Neural cell (in vitro differentiated cells): ENCODE measurements around the gene AGT. TPM values are rescaled to one million over a fixed set of nuclear protein-coding genes. Genes with fewer than 3 reads are reported as not detected.

ENCODE experiments used
- H2AFZ ChIP-seq: fragments of 200-600, 300-800 bp; sonication (generic), shearing (Covaris generic); 2 replicates; pipeline ENCODE4 v1.6.0; 2014; ENCODE audit warnings: low read depth, mild to moderate bottlenecking, antibody characterized with exemption, low read length, moderate library complexity
- H3F3A ChIP-seq: fragments of 200-600 bp; shearing (Covaris generic); 2 replicates; pipeline ENCODE4 v1.6.1; 2016; ENCODE audit warnings: mild to moderate bottlenecking, moderate library complexity, mixed read lengths, antibody characterized with exemption, low read length; ENCODE audit not compliant: insufficient read depth, poor library complexity, severe bottlenecking
- H3K27ac ChIP-seq: fragments of 200-600, 300-800 bp; sonication (generic), shearing (Covaris generic); 2 replicates; pipeline ENCODE4 v1.5.1; 2014; ENCODE audit warnings: mild to moderate bottlenecking, low read length, moderate library complexity
- H3K27me3 ChIP-seq: fragments of 300-800, 200-600 bp; sonication (generic), shearing (Covaris generic); 2 replicates; pipeline ENCODE4 v1.6.0; 2014; ENCODE audit warnings: mild to moderate bottlenecking, low read depth, low read length, moderate library complexity; ENCODE audit not compliant: insufficient read depth
- H3K36me3 ChIP-seq: fragments of 300-800, 200-600 bp; sonication (generic), shearing (Covaris generic); 2 replicates; pipeline ENCODE4 v1.5.1; 2014; ENCODE audit warnings: mild to moderate bottlenecking, antibody characterized with exemption, low read length, moderate library complexity; ENCODE audit not compliant: insufficient read depth
- H3K4me2 ChIP-seq: fragments of 300-800, 200-600 bp; sonication (generic), shearing (Covaris generic); 2 replicates; pipeline ENCODE4 v1.6.0; 2014; ENCODE audit warnings: mild to moderate bottlenecking, low read length
- H3K4me3 ChIP-seq: fragments of 300-800, 200-600 bp; sonication (generic), shearing (Covaris generic); 2 replicates; pipeline ENCODE4 v1.5.1; 2014; ENCODE audit warnings: mild to moderate bottlenecking, low read length, moderate library complexity
- H3K79me2 ChIP-seq: fragments of 200-600 bp; shearing (Covaris generic); replicated peaks from 2 replicates; pipeline ENCODE4 v1.6.0; 2014; ENCODE audit warnings: mild to moderate bottlenecking, low read length, moderate library complexity; ENCODE audit not compliant: insufficient read depth
- H3K9ac ChIP-seq: fragments of 300-800, 200-600 bp; sonication (generic), shearing (Covaris generic); 2 replicates; pipeline ENCODE4 v1.6.1; 2016; ENCODE audit warnings: mild to moderate bottlenecking, low read length, mixed read lengths
- H3K9me2 ChIP-seq: fragments of 200-600 bp; shearing (Covaris generic); 2 replicates; pipeline ENCODE4 v1.6.1; 2016; ENCODE audit warnings: mild to moderate bottlenecking, low read length, mixed read lengths; ENCODE audit not compliant: insufficient read depth
- H3K9me3 ChIP-seq: fragments of 200-600, 300-800 bp; sonication (generic), shearing (Covaris generic); 2 replicates; pipeline ENCODE4 v1.6.1; 2016; ENCODE audit warnings: mild to moderate bottlenecking, mixed run types, low read length, moderate library complexity, mixed read lengths
- H4K20me1 ChIP-seq: fragments of 200-600 bp; shearing (Covaris generic); 2 replicates; pipeline ENCODE4 v1.6.1; 2016; ENCODE audit warnings: mild to moderate bottlenecking, mixed run types; ENCODE audit not compliant: insufficient read depth
- EP300 ChIP-seq: fragments of 450-650 bp; conservative IDR thresholded peaks from 2 replicates; pipeline ENCODE4 v1.6.1; 2014; ENCODE audit warnings: antibody characterized with exemption, mild to moderate bottlenecking, moderate library complexity; ENCODE audit not compliant: poor library complexity, severe bottlenecking
- EZH2 ChIP-seq: fragments of 200-600, 300-800 bp; shearing (Covaris generic), sonication (generic); IDR thresholded peaks from 2 replicates; pipeline ENCODE4 v1.6.1; 2014; ENCODE audit warnings: antibody characterized with exemption, low read length, borderline replicate concordance, mild to moderate bottlenecking; ENCODE audit not compliant: insufficient read depth, poor library complexity, severe bottlenecking
- MXI1 ChIP-seq: fragments of 450-650 bp; conservative IDR thresholded peaks from 2 replicates; pipeline ENCODE4 v1.6.1; 2014; ENCODE audit warnings: antibody characterized with exemption, mild to moderate bottlenecking; ENCODE audit not compliant: poor library complexity, severe bottlenecking
- POLR2AphosphoS5 ChIP-seq: IDR thresholded peaks from 2 replicates; pipeline ENCODE4 v1.6.1; 2012
- RAD21 ChIP-seq: fragments of 450-650 bp; conservative IDR thresholded peaks from 2 replicates; pipeline ENCODE4 v1.6.1; 2014; ENCODE audit warnings: antibody characterized with exemption, mild to moderate bottlenecking, moderate library complexity
- SMC3 ChIP-seq: fragments of 450-650 bp; conservative IDR thresholded peaks from 2 replicates; pipeline ENCODE4 v1.6.1; 2014; ENCODE audit warnings: antibody characterized with exemption, mild to moderate bottlenecking, moderate library complexity; ENCODE audit not compliant: poor library complexity
- TAF1 ChIP-seq: IDR thresholded peaks from 2 replicates; pipeline ENCODE4 v1.6.1; 2012; ENCODE audit warnings: low read depth
- polyA plus RNA-seq: library from polyadenylated mRNA; depleted of rRNA; stranded (reverse); fragments of >200 nt; gene quantifications from 2 replicates; pipeline ENCODE4 v1.2.3, GENCODE V29; 2014
- TF ChIP-seq, protein P1 (sequence below): IDR thresholded peaks from 2 replicates; pipeline ENCODE4 v1.6.1; 2012; ENCODE audit warnings: borderline replicate concordance
- TF ChIP-seq, protein P2 (sequence below): fragments of 450-650 bp; IDR thresholded peaks from 2 replicates; pipeline ENCODE4 v1.5.1; 2014; ENCODE audit warnings: antibody characterized with exemption, mild to moderate bottlenecking, moderate library complexity; ENCODE audit not compliant: poor library complexity, severe bottlenecking

The AGT gene
- polyA plus RNA-seq, 1 donor from 2014 or later, result not detected

DNA sequence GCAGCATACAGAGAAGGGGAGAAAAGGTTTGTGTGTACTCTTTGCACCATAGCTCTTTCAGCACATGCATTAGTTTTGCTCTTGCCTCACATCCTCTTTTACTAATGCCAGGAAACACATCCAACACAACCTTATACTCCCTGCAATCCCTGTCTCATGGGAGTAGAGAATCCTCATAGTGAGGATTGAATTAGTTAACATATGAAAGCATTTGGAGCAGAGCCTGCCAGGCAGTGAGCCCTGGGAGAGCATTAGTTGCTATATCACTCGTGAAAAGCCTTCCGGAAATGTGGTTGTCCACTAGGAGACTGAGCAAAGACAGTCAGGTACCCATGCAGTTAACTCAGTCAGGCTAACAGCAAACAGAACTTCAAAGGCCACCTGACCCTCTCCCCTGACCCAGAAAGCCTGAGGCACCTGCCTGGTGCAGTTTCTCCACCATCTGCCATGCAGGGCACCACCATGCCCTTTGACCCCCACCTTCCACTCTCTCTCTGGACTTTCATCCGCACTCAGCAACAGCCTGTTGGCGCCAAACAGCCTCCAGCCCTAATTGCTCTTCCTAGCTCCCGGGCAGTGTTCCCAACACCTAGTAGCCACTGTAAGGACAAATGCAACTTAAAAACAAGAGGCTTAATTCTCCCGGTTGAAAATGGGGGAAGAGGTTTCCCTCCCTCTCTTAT is 14.9 kb upstream of the AGT start:
- H2AFZ ChIP-seq, result no peak overlapping the region

DNA sequence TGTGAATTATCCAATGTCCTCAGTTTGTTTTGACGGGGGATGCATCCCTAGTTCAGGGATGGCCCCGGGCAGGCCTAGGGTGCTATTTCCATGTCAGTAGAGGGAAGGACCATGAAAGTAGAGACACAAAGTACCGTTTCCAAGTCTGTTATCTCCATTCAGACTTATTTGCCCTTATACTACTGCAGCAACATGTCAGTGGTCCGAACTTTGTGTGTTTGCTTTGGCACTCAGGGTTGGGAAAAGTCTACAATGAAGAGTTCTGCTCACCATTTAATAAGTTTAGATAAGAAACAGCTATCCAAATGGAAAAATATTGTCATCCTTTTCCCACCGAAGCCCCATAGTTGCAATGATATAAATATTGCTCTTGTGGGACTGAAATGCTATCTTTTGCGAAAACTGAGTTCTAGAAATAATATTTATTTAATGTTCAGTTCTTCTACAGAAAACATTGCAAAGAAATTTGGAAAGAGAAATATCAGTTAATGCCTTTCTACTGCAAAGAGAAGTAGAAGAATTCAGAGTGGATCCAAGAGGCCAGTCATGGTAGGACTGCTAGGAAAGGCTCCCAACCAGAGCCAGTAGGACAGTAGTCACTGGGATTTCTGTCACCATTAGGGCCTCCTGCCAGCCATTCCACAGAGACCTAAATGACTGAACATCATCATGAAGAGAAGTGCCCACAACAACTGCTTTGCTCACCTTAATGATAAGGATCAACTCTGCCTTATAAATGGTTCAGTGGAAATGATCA is 11.5 kb upstream of the AGT start:
- no peaks in the 10 kb centered on the region for H3K36me3 ChIP-seq
- no peak overlapping the region for H3K4me3 ChIP-seq
- no peaks in the 10 kb centered on the region for H3K9me2 ChIP-seq
- TF ChIP-seq POLR2AphosphoS5 (no peak), MXI1 (no peak), TAF1 (no peak)
- TF ChIP-seq, protein P1, sequence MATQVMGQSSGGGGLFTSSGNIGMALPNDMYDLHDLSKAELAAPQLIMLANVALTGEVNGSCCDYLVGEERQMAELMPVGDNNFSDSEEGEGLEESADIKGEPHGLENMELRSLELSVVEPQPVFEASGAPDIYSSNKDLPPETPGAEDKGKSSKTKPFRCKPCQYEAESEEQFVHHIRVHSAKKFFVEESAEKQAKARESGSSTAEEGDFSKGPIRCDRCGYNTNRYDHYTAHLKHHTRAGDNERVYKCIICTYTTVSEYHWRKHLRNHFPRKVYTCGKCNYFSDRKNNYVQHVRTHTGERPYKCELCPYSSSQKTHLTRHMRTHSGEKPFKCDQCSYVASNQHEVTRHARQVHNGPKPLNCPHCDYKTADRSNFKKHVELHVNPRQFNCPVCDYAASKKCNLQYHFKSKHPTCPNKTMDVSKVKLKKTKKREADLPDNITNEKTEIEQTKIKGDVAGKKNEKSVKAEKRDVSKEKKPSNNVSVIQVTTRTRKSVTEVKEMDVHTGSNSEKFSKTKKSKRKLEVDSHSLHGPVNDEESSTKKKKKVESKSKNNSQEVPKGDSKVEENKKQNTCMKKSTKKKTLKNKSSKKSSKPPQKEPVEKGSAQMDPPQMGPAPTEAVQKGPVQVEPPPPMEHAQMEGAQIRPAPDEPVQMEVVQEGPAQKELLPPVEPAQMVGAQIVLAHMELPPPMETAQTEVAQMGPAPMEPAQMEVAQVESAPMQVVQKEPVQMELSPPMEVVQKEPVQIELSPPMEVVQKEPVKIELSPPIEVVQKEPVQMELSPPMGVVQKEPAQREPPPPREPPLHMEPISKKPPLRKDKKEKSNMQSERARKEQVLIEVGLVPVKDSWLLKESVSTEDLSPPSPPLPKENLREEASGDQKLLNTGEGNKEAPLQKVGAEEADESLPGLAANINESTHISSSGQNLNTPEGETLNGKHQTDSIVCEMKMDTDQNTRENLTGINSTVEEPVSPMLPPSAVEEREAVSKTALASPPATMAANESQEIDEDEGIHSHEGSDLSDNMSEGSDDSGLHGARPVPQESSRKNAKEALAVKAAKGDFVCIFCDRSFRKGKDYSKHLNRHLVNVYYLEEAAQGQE, result no peak
- TF ChIP-seq, protein P2, sequence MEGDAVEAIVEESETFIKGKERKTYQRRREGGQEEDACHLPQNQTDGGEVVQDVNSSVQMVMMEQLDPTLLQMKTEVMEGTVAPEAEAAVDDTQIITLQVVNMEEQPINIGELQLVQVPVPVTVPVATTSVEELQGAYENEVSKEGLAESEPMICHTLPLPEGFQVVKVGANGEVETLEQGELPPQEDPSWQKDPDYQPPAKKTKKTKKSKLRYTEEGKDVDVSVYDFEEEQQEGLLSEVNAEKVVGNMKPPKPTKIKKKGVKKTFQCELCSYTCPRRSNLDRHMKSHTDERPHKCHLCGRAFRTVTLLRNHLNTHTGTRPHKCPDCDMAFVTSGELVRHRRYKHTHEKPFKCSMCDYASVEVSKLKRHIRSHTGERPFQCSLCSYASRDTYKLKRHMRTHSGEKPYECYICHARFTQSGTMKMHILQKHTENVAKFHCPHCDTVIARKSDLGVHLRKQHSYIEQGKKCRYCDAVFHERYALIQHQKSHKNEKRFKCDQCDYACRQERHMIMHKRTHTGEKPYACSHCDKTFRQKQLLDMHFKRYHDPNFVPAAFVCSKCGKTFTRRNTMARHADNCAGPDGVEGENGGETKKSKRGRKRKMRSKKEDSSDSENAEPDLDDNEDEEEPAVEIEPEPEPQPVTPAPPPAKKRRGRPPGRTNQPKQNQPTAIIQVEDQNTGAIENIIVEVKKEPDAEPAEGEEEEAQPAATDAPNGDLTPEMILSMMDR, result no peak
- H2AFZ ChIP-seq, result no peak overlapping the region
- no peaks in the 10 kb centered on the region for H3K9me3 ChIP-seq
- no peak overlapping the region for H3K27ac ChIP-seq
- H4K20me1 ChIP-seq, result no peaks in the 10 kb centered on the region
- no peaks in the 10 kb centered on the region for H3F3A ChIP-seq
- no peaks in the 10 kb centered on the region for H3K79me2 ChIP-seq
- no peak overlapping the region for H3K9ac ChIP-seq
- no peak overlapping the region for H3K4me2 ChIP-seq
- H3K27me3 ChIP-seq, result no peaks in the 10 kb centered on the region

More for the DNA sequence above, 14.9 kb upstream of the AGT start:
- Histone ChIP-seq H3F3A (no peaks in the 10 kb centered on the region), H3K36me3 (no peaks in the 10 kb centered on the region), H3K9me3 (no peaks in the 10 kb centered on the region), H4K20me1 (no peaks in the 10 kb centered on the region), H3K4me3 (no peak overlapping the region), H3K27me3 (no peaks in the 10 kb centered on the region), H3K27ac (no peak overlapping the region), H3K4me2 (no peak overlapping the region), H3K9me2 (no peaks in the 10 kb centered on the region), H3K9ac (no peak overlapping the region), H3K79me2 (no peaks in the 10 kb centered on the region)
- no peak for TF ChIP-seq EP300
- no peak for TF ChIP-seq EZH2
- TF ChIP-seq, protein P2, result no peak
- no peak for TF ChIP-seq TAF1
- TF ChIP-seq, protein P1, result no peak
- no peak for TF ChIP-seq MXI1
- no peak for TF ChIP-seq POLR2AphosphoS5
- TF ChIP-seq RAD21, result no peak
- no peak for TF ChIP-seq SMC3
